Prostate gland (tissue), 2 donors: ENCODE results near the gene ERBB2. TPM values are rescaled to one million over a fixed set of nuclear protein-coding genes. Genes with fewer than 3 reads are reported as not detected.

Source experiments
- DNase-seq: peaks from one replicate; pipeline ENCODE4 v3.0.0-alpha.2; 2019; ENCODE audit warnings: low spot score
- H3K27ac ChIP-seq, 2 donors: fragments of 200-600 bp; sonication (generic); 2 replicates each; pipeline ENCODE4 v1.5.1; 2017 to 2019
- H3K27me3 ChIP-seq: fragments of 200-600 bp; sonication (generic); replicated peaks from 2 replicates; pipeline ENCODE4 v1.5.1; 2019; ENCODE audit not compliant: insufficient read depth
- H3K36me3 ChIP-seq, 2 donors: fragments of 200-600 bp; sonication (generic); 1 replicate in 1 of 2; 2 replicates in 1 of 2; pipeline versions ENCODE4 v1.5.1 to v1.8.1; 2017 to 2019
- H3K4me1 ChIP-seq: fragments of 200-600 bp; sonication (generic); replicated peaks from 2 replicates; pipeline ENCODE4 v1.5.1; 2019
- H3K4me3 ChIP-seq, 2 donors: fragments of 200-600 bp; sonication (generic); 2 replicates each; pipeline ENCODE4 v1.5.1; 2017 to 2019
- H3K9me3 ChIP-seq: fragments of 200-600 bp; sonication (generic); 2 replicates; pipeline ENCODE4 v1.5.1; 2017
- CTCF ChIP-seq, 4 experiments: fragments of 200-600 bp in 2 of 4; fragments of 450-650 bp in 2 of 4; sonication (generic) in 2 of 4; IDR thresholded peaks; 1 replicate in 3 of 4; 2 replicates in 1 of 4; pipeline ENCODE4 v1.5.1; 2016 to 2019; ENCODE audit warnings: antibody characterized with exemption in 4 of 4, mild to moderate bottlenecking in 2 of 4, moderate library complexity in 2 of 4
- POLR2A ChIP-seq: fragments of 450-650 bp; IDR thresholded peaks from one replicate; pipeline ENCODE4 v1.6.1; 2016; ENCODE audit warnings: antibody characterized with exemption, mild to moderate bottlenecking
- POLR2AphosphoS5 ChIP-seq: sonication (generic); formaldehyde crosslinking; IDR thresholded peaks from one replicate; pipeline ENCODE4 v1.6.1; 2017; ENCODE audit warnings: antibody characterized with exemption
- WGBS: methylation state at CpG from one replicate; pipeline ENCODE4 v1.1.5; 2018; 5-methylcytosine and 5-hydroxymethylcytosine counted together
- intact Hi-C: fragments of 100-400 bp; cut with DNase I; formaldehyde crosslinking; loops from one replicate; pipeline ENCODE4 v1.14.2; 2022
- total RNA-seq, 2 donors: library from RNA; depleted of rRNA; stranded (reverse); fragments of >200 nt; gene quantifications; one replicate each; pipeline ENCODE4 v1.1.0, GENCODE V29; 2016

The ERBB2 gene
- total RNA-seq, 2 donors from 2014 or later: 112 to 172 TPM

DNA sequence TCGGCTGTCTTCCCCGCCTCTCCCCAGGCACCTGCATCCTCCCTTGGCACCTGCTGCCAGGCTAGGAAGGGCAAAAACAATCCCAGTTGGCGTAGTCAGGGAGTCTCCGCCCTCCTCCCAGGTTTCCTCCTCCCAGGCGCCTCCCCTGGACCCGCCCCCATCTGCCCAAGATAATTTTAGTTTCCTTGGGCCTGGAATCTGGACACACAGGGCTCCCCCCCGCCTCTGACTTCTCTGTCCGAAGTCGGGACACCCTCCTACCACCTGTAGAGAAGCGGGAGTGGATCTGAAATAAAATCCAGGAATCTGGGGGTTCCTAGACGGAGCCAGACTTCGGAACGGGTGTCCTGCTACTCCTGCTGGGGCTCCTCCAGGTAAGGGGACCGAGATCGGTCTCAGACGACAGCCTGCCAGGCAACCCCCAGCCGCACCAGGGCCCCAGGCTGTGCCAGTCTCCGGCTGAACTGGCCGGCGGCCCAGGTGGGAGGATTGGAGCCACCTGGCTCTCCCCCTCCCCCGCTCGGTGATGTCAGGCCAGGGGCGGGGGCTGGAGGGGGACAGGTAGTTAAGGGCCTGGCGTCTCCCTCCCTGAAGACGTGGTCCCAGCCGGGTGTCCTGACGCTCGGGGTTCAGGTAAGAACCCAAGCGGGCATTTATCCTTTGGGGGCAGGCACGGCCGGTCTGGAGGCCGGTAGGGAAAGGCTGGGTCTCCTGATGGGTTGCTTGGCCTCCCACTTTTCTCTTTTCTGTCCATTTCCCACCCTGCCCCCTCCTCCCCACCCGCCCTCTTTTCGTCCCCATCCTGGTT is 38.1 kb downstream of the ERBB2 start, which contains the start of gene GRB7:
Gene GRB7 (plus strand): TSS at position 179 of the 808 bp plus-strand sequence. CDS start 4,364 bp downstream, outside the sequence.
- peak; percentile 90 for DNase-seq
- Histone ChIP-seq H3K9me3 (no peaks in the 10 kb centered on the region), H3K4me3 (peak within 1 kb of the TSS; percentile 41 to 53), H3K27me3 (no peaks in the 10 kb centered on the region), H3K27ac (peak within 1 kb of the TSS; percentile 91 to 96), H3K4me1 (peaks cover 8% of the 10 kb centered on the region), H3K36me3 (no peaks in the 10 kb centered on the region)
- intact Hi-C loops: no loop called here
- TF ChIP-seq POLR2A (peak; percentile 68), CTCF (IDR thresholded peaks at IDR 0.05) (no peak), POLR2AphosphoS5 (peak; percentile 81)
- WGBS: 2% methylated on average over 34 of the region's 34 CpGs

DNA sequence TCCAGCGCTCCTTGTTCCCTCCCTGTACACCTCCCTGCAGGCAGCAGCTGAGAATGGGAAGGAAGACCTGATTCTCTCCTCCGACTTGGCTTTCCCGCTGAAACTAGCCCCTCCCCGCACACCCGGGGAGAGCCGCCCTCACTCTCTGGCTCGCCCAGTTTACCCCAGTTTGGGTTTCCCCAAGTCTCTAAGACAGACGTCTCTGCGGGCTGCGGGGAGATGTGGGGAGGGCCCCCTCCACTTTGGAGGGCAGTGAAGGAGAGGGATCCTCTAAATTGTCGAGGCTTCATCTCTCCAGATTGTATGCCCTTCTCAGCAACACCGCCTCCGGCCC is 38.7 kb downstream of the ERBB2 start:
- Histone ChIP-seq H3K4me3 (peak overlapping the region; percentile 41 to 53), H3K27ac (peak overlapping the region; percentile 91 to 96), H3K4me1 (peaks cover 8% of the 10 kb centered on the region), H3K9me3 (no peaks in the 10 kb centered on the region), H3K36me3 (no peaks in the 10 kb centered on the region), H3K27me3 (no peaks in the 10 kb centered on the region)
- TF ChIP-seq POLR2A: peak; percentile 10
- TF ChIP-seq POLR2AphosphoS5: peak; percentile 49
- TF ChIP-seq CTCF (IDR thresholded peaks at IDR 0.05): no peak
- DNase-seq: peak; percentile 74
- 2% methylated on average over 13 of the region's 13 CpGs for WGBS
- intact Hi-C loops: no loop called here

GRCh38 chr17:39738983-39739884 is 39.4 kb downstream of the ERBB2 start:
- no peaks in the 10 kb centered on the region for H3K27me3 ChIP-seq

DNA sequence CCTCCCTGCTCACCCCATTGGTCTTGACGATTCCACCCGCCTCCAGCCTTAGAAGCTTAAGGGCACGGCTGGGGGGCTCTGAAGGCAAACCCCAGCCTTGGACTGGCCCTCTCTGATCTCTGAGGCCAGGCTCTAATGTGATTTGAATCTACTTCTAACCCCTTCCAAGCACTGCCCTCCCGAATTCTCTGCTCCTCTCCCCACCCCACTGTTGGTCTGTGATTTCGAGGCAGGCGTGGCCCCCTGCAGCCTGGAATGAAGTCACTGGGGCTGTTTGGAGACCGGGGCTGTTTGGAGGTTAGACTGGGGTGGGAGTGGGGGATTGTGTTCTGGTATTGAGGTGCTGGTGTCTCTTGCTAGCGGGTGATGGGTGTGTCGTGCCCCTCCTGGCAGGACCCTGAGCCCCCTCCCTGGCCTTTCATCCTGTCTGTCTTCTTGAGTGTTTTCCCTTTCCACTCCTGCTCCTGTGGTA is 40.1 kb downstream of the ERBB2 start:
- peaks cover 8% of the 10 kb centered on the region for H3K4me1 ChIP-seq
- H3K9me3 ChIP-seq: no peaks in the 10 kb centered on the region
- no peak for TF ChIP-seq POLR2AphosphoS5
- TF ChIP-seq CTCF (IDR thresholded peaks at IDR 0.05): no peak
- TF ChIP-seq POLR2A: no peak
- H3K27me3 ChIP-seq: no peaks in the 10 kb centered on the region
- H3K27ac ChIP-seq: peak overlapping the region; percentile 91 to 96
- 26% methylated on average over 9 of the region's 9 CpGs for WGBS
- no peaks in the 10 kb centered on the region for H3K36me3 ChIP-seq
- DNase-seq: no peak
- peak overlapping the region; percentile 41 to 53 for H3K4me3 ChIP-seq
- intact Hi-C loops: no loop called here

More at GRCh38 chr17:39738983-39739884, 39.4 kb downstream of the ERBB2 start:
- Histone ChIP-seq H3K4me3 (peak overlapping the region; percentile 41 to 53), H3K9me3 (no peaks in the 10 kb centered on the region), H3K27ac (peak overlapping the region; percentile 91 to 96), H3K4me1 (peaks cover 8% of the 10 kb centered on the region), H3K36me3 (no peaks in the 10 kb centered on the region)
- peak; percentile 89 for DNase-seq
- TF ChIP-seq POLR2AphosphoS5 (peak; percentile 92), POLR2A (peak; percentile 69), CTCF (IDR thresholded peaks at IDR 0.05) (peak in 2 of 4 experiments; percentile 8 to 18)
- 4% methylated on average over 32 of the region's 32 CpGs for WGBS
- intact Hi-C loops: no loop called here
